ENCODE results near the gene BOLL.
A peak's percentile ranks its signal among the peaks of the same experiment; 100 is the strongest.
"Not testable (repeated sequence)": the region's sequence is repeated elsewhere in the genome, so short reads cannot be mapped to it uniquely, and the experiment has no call there.

BOLL gene, protein sequence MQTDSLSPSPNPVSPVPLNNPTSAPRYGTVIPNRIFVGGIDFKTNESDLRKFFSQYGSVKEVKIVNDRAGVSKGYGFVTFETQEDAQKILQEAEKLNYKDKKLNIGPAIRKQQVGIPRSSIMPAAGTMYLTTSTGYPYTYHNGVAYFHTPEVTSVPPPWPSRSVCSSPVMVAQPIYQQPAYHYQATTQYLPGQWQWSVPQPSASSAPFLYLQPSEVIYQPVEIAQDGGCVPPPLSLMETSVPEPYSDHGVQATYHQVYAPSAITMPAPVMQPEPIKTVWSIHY
- total RNA-seq = 0 to 0.24 (median 0.09) reads per million in 4 experiments

DNA sequence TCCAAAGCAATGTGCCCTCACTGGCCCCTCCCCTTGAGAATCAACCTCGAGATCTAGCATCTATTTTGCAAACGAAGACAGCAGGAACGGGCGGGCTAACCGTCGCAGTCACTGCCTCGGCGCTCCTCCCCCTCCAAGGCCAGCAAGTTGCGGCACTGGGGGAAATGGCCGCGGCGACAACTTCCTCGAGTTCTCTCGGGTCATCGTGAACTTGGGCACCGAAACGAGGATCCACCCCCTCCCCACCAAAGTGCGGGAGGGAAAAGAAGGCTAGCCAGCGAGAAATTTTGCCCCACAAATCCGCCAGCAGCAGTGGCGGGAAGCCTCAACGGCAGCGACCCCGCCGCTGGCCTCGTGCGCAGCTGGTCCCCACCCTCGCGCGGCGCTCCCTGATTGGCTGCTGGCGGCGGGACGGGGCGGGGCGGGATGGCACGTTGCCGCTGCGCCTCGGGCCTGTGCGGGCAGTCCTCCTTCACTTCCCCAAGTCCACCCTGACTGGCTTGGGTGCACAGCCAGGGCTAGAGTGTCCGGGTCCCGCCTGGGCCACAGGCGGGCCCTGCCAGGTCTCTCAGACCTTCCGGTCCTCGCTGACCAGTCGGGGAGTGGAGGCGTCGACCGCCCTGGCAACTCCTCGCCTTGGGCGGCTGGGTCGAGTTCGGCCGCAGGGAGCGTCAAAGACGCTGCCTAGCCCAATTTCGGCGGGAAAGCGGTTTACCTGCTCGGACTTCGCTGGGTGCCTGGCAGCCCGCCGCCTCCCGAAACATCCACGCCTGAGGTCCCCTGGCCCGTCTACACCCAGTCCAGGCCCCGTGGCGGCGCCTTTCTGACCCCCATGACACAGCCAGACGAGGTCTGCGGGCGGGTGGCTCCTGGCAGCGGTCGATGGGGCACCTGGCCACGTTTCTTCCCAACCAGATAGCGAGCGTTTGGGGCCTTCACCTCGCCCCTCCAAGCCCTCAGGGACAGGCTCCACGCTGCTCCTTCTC is at the start of gene BOLL:
TSS of gene BOLL (minus strand) at position 364 of the 986 bp plus-strand sequence. CDS start 3,469 bp downstream, outside the sequence.
- DNase-seq = no peak

DNA sequence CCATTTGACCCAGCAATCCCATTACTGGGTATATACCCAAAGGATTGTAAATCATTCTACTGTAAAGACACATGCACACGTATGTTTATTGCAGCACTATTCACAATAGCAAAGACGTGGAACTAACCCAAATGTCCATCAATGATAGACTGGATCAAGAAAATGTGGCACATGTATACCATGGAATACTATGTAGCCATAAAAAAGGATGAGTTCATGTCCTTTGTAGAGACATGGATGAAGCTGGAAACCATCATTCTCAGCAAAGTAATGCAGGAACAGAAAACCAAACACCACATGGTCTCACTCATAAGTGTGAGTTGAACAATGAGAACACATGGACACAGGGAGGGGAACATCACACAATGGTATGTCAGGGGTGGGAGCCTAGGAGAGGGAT is 49.7 kb upstream of the BOLL start:
- not testable (repeated sequence) for DNase-seq

DNA sequence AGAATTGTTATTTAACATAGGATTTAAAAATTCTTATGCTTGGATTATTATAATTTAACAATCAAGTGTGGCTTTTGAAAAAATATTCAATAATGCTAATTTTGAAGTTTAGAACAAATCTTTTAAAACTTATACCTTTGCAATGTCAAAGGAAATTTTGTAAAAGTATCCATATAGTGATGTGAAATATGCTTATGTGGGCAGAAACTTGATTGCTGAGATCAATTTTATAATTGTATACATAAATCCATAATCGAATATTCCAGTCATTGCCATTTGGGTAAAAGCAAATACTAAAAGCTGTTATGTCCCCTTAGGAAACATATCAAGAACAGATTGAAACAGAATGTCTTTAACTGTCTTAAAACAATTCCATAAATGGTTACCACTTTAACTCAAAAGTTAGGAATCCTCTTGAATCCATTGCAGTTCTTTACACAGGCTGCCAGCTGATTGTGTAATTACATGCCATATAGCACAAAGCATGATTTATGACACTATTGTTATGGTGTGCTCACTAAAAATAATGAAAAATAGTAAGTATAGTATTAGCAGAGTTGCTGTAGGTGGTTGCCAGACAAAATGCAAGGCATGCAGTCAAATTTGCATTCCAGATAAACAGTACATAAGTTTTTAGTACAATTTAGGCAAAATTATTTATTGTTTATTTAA is 43.5 kb upstream of the BOLL start:
- DNase-seq = no peak

DNA sequence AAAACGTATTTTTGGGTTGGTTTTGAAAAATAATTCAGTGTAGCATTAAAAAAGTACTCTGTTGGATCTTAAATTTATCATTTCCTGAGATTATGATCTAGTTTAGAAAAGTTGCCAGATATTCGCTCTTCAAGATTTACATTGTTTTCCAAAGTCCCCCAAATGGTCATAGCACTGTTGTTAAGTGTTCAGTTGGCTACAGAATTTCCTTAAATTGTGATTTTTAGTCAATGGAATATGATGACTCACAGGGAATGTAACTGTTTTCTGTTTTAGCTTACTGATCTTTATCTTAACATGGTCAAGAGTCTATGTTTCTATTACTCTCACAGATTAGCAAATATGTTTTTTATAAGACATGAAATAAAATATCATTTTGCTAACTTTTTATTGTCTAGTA is 42.5 kb upstream of the BOLL start:
- no peak for DNase-seq

DNA sequence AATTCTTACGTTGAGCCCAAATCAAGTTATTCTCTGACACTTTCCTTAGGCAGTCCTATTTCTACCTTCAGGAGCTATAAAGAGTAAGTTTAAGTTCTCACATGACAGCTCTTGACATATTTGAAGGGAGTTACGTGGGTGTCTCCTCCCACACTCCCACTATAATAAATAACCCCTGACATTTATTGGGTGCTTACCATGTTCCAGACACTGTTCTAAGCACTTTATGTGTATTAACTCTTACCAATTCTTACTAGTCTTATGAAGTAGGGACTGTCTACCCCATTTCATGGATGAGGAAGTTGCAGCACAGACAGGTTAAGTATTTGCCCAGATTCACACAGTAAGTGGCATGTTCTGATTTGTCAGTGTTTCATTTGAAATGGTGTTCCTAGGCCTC is 37.2 kb upstream of the BOLL start:
- no peak for DNase-seq

DNA sequence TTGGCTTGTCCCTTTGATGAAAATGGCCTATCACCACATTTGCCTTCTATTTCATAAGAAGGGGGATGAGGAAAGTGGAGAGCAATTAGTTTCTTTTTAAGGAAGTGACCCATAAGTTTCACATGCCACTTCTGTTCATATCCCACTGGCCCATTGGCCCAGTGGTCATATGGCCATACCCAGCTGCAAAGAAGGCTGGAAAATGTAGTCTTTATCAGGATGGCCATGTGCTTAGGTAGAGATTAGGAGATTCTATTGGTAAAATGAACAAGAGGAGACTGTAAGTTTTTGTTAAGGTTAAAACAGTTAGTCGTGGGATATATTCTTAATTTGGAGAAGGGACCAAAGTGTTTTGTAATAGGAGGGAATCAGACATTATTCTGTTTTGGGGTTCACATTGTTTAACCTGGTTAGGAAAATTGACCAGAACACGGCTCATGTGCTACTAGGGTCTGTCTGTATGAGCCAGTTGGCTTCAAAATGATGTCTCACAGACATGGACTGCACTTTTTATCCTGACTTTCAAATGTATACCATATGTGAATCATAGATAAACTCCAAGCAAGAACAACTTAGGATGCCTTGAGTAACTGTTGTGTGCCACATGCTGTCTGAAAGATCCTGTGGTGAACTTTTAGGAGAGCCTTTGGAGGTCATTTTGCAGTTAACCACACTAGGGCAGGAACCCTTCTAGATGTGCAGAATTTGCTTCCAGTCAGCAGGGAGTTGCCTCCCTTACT is 36.6 kb upstream of the BOLL start:
- no peak for DNase-seq

DNA sequence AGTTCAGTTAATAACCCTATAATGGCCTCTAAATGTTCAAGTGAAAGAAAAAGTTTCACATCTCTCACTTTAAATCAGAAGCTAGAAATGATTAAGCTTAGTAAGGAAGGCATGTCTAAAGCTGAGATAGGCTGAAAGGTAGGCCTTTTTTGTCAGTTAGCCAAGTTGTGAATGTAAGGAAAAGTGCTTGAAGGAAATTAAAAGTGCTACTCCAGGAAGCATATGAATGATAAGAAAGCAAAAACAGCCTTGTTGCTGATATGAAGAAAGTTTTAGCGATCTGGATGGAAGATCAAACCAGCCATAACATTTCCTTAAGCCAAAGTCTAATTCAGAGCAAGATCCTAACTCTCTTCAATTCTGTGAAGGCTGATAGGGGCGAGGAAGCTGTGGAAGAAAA is 29.4 kb upstream of the BOLL start:
- DNase-seq = no peak

DNA sequence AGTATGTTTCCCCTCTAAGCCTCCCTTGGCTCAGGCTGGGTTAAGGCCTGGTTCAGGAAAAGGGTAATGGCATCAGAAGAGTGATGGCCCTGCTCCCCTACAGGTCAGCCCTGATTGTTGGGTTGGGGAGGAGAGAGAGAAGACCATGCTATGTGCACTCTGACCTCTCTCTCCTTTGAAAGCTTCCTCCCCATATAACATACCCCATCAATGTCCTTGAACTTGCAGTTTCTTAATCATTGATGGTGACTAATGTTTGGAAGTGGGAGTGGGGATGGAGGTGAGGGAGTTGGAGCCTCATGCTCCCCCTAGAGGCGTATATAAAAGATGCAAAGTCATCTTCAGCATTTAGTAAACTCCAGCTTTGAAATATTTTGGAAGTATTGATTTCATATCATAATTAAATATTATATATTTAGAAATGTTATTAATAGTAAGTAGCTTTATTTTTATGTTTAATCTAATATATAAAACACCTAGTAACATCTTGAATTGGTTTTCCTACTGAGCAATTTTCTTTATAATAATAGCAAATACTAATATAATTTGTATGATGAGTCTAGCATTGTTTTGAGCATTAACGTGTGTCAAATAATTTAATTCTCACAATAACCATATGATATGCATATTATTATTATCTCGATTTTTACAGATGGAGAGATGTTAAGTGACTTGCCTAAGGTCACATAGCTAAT is 28.1 kb upstream of the BOLL start:
- DNase-seq = no peak

DNA sequence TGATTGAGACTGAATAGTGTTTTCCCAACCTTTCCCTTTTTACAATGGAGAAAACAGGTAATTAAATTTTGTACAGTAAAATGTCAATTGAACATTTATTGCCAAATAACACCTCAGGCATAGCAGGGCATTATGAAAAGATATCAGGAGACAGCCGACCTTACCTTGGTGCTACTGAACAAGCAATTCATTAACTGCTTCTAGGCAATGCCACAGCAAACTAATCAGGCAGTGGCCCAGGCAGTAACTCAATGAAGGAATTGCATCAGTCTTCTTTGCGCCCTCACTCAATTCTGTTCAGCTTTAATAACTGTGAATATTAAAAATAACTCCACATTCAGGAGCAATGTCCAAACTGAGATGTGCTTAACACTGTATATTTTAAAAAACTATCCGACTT is 25.4 kb upstream of the BOLL start:
- DNase-seq = no peak

DNA sequence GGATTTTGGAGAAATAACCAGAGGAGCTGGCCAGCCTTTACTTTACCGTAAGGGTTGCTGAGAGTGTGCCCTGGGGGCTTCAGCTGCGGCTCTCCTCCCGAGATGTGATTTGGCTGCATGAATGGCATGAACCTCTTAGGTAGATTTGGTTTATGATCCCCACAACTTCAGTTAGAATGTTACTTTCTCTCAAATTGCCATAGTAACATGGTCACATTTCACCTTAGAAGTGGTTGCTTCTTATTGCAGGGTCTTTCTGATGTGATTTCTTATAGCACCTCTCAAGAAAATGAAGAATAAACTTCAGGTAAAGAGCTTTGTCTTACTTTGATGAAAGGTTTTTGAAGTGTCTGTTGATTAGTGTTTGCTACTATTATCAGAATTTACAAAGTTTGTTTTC is 24.9 kb upstream of the BOLL start:
- no peak for DNase-seq

DNA sequence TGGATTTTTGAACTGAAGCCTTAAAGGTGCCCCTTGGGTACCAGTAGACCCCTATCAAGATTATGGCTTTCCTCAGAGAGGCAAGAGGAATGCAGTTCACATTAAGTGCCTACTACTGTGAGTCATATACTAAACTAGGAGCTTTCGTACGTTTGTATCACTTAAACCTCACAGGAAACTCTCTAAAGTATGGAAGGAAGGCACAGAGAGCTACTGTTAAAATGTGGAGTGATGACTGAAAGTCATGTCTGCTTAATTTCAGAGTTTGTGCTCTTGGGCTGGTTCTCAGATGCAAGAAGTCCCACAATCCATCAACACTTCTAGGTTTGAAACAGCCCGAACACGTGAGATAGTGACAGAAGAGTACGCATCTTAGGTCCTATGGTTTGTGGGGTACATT is 23.9 kb upstream of the BOLL start:
- DNase-seq = no peak

DNA sequence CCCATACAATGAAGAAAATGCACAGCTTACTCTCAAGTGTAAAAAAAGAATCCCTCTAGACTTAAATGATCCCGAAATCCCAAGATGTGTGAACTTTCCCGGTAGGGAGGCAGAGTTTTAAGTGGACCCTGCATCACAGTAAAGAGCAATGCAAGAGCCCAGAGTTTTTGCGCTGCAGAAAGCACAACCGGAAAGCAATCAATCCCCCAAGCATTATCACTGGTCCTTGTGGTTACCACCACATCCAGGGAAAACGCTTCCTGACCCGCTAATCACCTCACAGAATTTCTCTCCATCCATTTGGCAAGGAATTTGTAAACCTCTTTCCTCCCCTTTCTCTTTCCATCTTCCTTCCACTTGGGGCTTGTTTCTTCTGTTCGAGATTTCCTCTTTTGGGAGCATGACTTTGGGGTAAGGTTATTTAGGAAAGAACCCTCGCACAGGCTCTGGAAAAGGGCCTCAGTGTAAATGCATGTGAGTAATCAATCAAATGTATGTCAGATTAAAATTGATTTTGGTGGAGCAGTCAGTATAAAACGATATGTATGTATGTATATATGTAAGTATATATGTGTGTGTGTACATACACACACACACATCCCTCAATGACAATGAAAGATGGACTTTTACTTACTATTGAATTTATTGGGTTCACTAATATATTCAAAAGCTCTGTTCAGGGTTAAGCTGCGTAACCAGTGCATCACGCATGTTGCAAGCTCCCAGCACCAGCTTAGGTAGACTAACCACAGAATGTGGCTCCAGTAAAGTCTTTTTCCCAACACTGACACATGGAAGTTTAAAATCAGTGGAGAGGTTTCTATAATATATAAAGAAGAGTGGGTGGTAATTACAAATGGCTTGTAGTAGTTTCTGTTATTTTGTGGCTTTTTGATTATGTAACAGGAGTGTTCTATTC is 20.9 kb upstream of the BOLL start:
- DNase-seq = no peak

DNA sequence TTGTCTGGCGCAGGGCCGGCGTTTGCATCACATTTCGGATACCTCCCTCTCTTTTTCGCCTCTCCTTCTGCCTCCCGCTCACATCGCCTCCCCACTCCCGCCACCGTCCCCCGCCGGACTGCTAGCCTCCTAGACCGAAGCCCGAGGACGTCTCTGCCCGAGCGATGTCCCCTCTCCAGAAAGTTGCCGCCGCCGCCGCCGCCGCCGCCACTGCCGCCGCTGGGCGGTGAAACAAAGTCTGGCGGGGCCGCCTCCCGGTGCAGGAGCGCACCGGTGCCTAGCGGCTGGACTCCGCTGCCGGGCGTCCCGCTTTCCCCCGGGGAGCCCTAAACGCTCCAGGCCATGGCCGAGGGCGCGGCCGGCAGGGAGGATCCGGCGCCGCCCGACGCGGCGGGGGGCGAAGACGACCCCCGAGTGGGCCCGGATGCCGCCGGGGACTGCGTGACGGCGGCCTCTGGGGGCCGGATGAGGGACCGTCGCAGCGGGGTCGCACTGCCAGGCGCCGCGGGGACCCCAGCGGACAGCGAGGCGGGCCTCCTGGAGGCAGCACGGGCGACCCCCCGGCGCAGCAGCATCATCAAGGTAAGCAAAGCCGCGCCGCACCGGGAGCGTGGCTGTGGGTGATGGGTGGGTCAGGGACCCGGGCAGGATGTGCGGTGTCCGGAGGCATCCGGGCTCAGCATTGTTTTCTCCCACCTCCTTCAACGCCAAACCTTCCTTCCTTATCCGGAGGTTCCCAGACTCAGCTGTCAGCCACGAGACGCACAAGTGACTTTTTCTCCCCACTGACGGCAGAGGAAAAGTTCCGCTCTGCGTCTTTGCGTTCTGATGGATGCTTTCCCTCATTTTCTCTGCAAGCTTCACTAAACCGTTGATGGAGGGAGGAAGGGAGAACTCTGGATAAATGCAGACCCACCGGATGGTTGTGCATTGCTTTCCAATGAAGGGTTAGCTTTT is 19.9 kb upstream of the BOLL start:
- DNase-seq = peak; percentile 12

DNA sequence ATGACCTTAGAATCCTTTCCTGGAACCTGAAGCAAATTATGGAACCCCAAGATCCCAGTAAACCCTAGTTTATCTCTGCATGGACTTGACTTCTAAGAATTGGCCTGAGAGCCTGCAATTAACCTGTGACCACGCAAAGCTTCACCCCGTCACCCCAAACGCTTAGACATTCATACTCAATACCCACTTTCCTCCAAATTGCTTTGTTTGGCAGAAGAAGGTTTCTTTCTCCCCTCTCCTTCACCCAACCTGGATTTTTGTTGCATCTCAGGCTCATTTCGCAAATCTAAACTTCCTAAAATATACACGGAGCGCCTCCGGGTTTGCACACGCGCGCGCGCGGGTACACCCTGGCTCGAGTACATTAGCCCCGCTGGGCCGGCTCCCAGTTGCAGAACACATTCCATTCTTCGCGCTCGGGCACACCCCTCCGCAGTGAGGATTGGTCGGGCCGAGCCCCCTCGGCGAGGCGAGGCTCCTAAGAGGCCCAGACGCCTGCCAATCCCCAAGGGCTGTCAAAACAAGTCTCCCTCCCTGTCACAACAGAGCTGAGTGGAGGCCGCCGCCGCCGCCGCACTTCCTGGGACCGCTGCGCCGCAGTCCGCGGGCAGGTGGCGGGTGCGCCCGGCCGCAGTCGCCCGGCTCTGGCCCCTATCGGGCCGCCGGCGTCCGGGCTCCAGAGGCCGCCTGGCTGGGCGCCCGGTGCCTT is 19.1 kb upstream of the BOLL start, which contains the start of gene PLCL1:
TSS of gene PLCL1 (plus strand) at position 545 of the 709 bp plus-strand sequence.
- peak; percentile 86 for DNase-seq

DNA sequence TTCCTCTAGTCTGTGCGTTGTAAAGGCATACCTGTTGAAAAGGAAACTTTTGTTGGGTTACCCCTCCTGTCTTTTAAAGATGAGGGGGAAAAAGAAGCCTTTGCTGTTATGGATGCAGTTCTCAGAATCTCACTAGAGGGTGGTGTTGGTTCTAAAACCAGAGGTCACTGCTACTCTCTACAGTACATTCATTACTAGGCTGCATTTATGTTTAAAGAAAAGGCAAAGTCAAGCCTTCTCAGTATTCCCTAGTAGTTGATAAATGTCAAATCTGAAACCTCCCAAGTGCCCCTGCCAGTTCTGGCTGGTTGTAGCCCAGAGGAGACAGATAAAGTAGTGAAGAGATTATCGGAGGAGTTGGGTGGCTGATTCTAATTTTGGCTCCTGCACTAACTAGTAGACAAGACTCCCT is 17.9 kb upstream of the BOLL start:
- no peak for DNase-seq

DNA sequence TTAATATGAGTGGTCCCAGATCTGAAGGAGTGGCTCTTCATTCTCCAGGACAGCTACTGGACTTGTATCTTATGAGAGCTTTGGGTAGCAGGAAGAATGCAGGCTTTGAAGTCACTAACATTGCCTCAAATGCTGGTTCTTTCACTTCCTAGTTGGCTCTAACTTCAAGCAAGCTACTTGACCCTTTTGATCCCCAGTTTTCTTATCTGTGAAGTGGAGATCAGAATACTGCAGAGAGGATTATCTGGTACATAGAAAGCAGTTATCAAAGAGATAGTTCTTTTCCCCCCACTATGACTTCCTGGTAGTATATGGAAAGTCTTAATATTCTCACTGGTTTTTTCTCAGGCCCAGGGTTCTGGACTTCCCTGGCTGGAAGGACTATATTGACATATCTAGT is 15.9 kb upstream of the BOLL start:
- DNase-seq = no peak

DNA sequence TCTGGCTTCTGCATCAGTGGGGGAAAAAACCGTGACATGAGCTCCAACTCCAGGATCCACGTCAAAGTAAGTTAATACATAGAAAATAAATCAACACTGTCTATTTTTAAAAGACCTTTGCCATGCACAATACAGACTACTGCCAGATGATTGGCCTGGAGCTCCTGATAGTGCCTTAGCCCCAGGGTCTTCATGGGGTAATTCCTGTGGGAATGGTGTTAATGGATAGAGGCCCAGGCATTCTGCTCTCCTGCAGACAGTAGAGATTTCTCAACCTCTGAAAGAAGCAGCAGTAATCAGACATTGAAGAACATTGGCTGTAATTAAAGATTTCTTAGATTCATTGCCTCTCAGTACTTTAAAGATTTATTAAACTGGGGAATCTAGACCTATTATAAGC is 15.0 kb upstream of the BOLL start:
- no peak for DNase-seq

DNA sequence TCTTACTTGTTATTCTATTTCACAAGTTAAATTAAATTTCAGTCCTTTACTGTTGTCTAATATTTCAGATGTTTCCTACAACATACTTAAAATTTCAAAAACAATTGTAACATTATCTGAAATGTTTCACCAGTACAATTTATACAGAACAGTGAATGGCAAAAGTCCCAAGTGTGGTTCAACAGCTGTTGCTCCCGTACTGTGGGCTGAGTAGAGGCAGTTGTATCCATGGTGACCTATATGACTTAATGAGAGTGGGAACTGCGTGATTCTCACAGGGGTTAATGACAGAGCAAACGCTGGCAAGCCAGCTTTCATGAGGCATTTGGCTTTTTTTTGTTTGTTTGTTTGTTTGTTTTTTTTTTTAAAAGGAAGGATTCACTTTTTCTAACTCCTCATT is 13.9 kb upstream of the BOLL start:
- no peak for DNase-seq

DNA sequence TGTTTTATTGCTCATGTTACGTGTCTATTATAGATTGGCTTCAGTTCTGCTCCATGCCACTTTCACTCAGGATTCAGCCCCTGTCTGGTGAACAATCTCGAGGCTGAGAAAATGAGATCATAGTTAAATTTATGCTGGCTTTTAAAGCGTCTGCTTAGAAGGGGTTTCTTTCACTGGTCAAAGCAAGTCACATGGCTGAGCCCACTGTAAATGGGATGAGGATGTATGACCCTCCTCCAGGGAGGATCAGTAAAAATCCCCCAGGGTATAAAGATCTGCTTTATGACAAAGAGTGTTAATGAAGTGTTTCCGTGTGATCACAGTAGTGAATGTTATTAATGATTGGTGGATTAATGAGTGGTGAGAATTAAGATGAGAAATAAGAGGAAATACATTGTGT is 13.1 kb upstream of the BOLL start:
- DNase-seq = no peak
